ENCODE measurements around the gene BNIPL. TPM values are rescaled to one million over a fixed set of nuclear protein-coding genes. Genes with fewer than 3 reads are reported as not detected.

The BNIPL gene
- total and polyA plus RNA-seq, 8 donors: 0.25 to 35.1 (median 1.3) TPM; not detected in 5

GRCh38 chr1:151006327-151007052, 29.9 kb upstream of the BNIPL start, which contains the start of gene MINDY1:
TSS of gene MINDY1 (minus strand) at chr1:151006902. CDS start at chr1:151002617, 4,285 bp downstream.
- Histone ChIP-seq H3K9me3 (no peaks in the 10 kb centered on the region), H3K27me3 (no peaks in the 10 kb centered on the region), H3K36me3 (peaks cover 7 to 11% (median 9%) of the 10 kb centered on the region in 4 donors), H3K4me1 (peaks cover 40 to 89% (median 75%) of the 10 kb centered on the region in 4 donors), H3K4me3 (peak within 1 kb of the TSS; percentile 58 to 72 (median 63)), H3K27ac (peak within 1 kb of the TSS; percentile 89 to 92 (median 89))
- TF ChIP-seq CTCF (IDR thresholded peaks at IDR 0.05) (peak in 4 of 7 experiments; percentile 33 to 47 (median 42)), POLR2A (IDR thresholded peaks at IDR 0.05) (peak in 1 of 4 donors; percentile 27), POLR2AphosphoS5 (IDR thresholded peaks at IDR 0.05) (peak; percentile 68 to 94 (median 88)), EP300 (IDR thresholded peaks at IDR 0.05) (no peak)
- 1 to 3% (median 1%) methylated on average over 18 of the region's 18 CpGs for whole genome bisulfite sequencing, 5 donors
- peak; percentile 77 to 93 for DNase-seq
- intact Hi-C loops (cut with DNase I; ENCODE audit: low total_unique reads): no loop called here

- Histone ChIP-seq H3K4me3 (peak overlapping the region; percentile 58 to 73 (median 69)), H3K9me3 (no peaks in the 10 kb centered on the region), H3K4me1 (peaks cover 43 to 87% (median 74%) of the 10 kb centered on the region in 4 donors), H3K27ac (peak overlapping the region; percentile 78 to 92 (median 89)), H3K36me3 (no peaks in the 10 kb centered on the region), H3K27me3 (no peaks in the 10 kb centered on the region)
- TF ChIP-seq POLR2AphosphoS5 (IDR thresholded peaks at IDR 0.05) (no peak), EP300 (IDR thresholded peaks at IDR 0.05) (no peak)
- 7 to 13% (median 10%) methylated on average over 4 of the region's 4 CpGs for WGBS, 5 donors
- no peak for DNase-seq
- intact Hi-C loops (cut with DNase I; ENCODE audit: low total_unique reads): no loop called here
These were observed 28.5 kb upstream of the BNIPL start for GRCh38 chr1:151007853-151008243.

GRCh38 chr1:151008244-151009205, 27.9 kb upstream of the BNIPL start, which contains the start of gene PRUNE1:
TSS of gene PRUNE1 (plus strand) at chr1:151008449. CDS start at chr1:151008633, 184 bp downstream.
- Histone ChIP-seq H3K36me3 (no peaks in the 10 kb centered on the region), H3K9me3 (no peaks in the 10 kb centered on the region), H3K27me3 (no peaks in the 10 kb centered on the region), H3K4me1 (peaks cover 43 to 87% (median 74%) of the 10 kb centered on the region in 4 donors), H3K4me3 (peak within 1 kb of the TSS; percentile 58 to 73 (median 69)), H3K27ac (peak within 1 kb of the TSS; percentile 89 to 92 (median 89))
- intact Hi-C loops (cut with DNase I; ENCODE audit: low total_unique reads): no loop called here
- TF ChIP-seq POLR2AphosphoS5 (IDR thresholded peaks at IDR 0.05) (peak; percentile 19 to 80 (median 44)), POLR2A (IDR thresholded peaks at IDR 0.05) (no peak), EP300 (IDR thresholded peaks at IDR 0.05) (no peak), CTCF (IDR thresholded peaks at IDR 0.05) (peak in 1 of 7 experiments; percentile 37)
- peak; percentile 97 to 99 for DNase-seq
- 0 to 1% (median 0%) methylated on average over 39 to 69 of the region's 69 CpGs for WGBS, 5 donors

GRCh38 chr1:151009206-151009587, 27.2 kb upstream of the BNIPL start:
- no peaks in the 10 kb centered on the region for H3K9me3 ChIP-seq
- H3K36me3 ChIP-seq: no peaks in the 10 kb centered on the region
- WGBS, 5 donors: 28 to 40% (median 38%) methylated on average over 3 of the region's 3 CpGs
- peak overlapping the region; percentile 58 to 73 (median 69) for H3K4me3 ChIP-seq
- no peak for DNase-seq
- H3K27ac ChIP-seq: peak overlapping the region; percentile 87 to 92 (median 89)
- no peaks in the 10 kb centered on the region for H3K27me3 ChIP-seq
- intact Hi-C loops (cut with DNase I; ENCODE audit: low total_unique reads): no loop called here
- no peak for TF ChIP-seq POLR2A (IDR thresholded peaks at IDR 0.05)
- TF ChIP-seq EP300 (IDR thresholded peaks at IDR 0.05): no peak
- no peak for TF ChIP-seq POLR2AphosphoS5 (IDR thresholded peaks at IDR 0.05)
- no peak for TF ChIP-seq CTCF (IDR thresholded peaks at IDR 0.05)
- H3K4me1 ChIP-seq: peaks cover 43 to 87% (median 74%) of the 10 kb centered on the region in 4 donors

Measured in stomach (tissue), 9 donors.